Esophagus muscularis mucosa (tissue), 4 donors: Measurements from ENCODE around the gene DNAH1.

Experiments
- CTCF ChIP-seq, 3 experiments: fragments of 200-600 bp in 2 of 3; fragments of 450-650 bp in 1 of 3; sonication (generic) in 2 of 3; IDR thresholded peaks; one replicate each; pipeline ENCODE4 v1.5.1; 2017 to 2019; ENCODE audit warnings: antibody characterized with exemption in 3 of 3, mild to moderate bottlenecking in 2 of 3, moderate library complexity in 1 of 3
- EP300 ChIP-seq: sonication (generic); formaldehyde crosslinking; IDR thresholded peaks from one replicate; pipeline ENCODE4 v1.6.1; 2017; ENCODE audit warnings: antibody characterized with exemption
- POLR2A ChIP-seq: fragments of 450-650 bp; IDR thresholded peaks from one replicate; pipeline ENCODE4 v1.6.1; 2017; ENCODE audit warnings: antibody characterized with exemption, moderate library complexity, mild to moderate bottlenecking, low read depth
- POLR2AphosphoS5 ChIP-seq, 2 donors: sonication (generic); formaldehyde crosslinking; IDR thresholded peaks; one replicate each; pipeline ENCODE4 v1.6.1; 2017; ENCODE audit warnings: antibody characterized with exemption in 2 of 2

DNA sequence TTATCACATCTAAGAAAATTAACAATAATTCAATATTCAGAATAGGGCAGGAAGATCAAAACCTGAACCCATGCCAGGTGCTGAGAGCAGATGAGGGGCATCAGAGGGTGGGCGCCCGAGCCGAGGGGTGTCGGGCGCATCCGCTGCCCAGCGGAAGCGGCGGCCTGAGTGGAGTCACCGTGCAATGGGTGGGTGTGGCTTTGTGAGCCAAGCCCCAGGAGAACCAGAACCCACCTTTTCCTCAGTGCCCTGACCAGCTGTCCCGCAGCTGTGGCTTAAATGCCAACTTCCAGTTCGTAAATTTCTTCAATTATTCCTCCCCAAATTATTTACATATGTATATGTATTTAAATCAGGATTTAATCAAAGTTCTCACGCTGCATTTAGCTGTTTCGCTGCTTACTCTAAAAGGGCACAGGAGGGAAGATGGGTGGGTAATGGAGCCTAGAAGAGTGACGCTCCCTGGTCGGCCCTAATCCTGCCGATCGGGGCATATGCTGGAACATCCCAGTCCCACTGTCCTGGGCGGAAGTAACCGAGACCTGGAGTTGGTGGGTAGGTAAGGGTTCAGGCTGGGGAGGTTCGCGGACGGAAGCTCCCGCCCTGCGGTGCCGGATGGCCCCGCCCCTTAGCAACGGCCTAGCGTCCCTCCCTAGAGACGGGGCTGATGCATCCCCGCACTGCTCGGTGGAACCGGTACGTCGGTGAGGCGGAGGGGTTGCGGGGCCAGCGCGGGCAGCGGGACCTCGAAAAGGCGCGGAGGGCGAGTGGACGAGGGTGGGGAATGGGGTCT is 1.3 kb downstream of the DNAH1 start:
- TF ChIP-seq POLR2A: no peak
- TF ChIP-seq CTCF (IDR thresholded peaks at IDR 0.05): no peak
- TF ChIP-seq EP300: no peak
- TF ChIP-seq POLR2AphosphoS5 (IDR thresholded peaks at IDR 0.05): peak; percentile 7 to 27
